PC-3 (cell line): ENCODE measurements around the gene SOST. TPM values are rescaled to one million over a fixed set of nuclear protein-coding genes. Genes with fewer than 3 reads are reported as not detected.

Source experiments
- ATAC-seq: fragments of 200-7000 bp; cut with Tn5 transposase; 2 replicates; pipeline ENCODE4 v1.9.1; 2020; ENCODE audit warnings: mild to moderate bottlenecking, moderate library complexity
- BruUV-seq: library from RNA; stranded (reverse); fragments of 400-500 nt; replicated peaks from 2 replicates; lab custom pipeline; 2021; lab: Mats Ljungman, UMichigan
- CTCF ChIA-PET: fragments of 300-600 bp; sonication (Branson Sonifier 250); formaldehyde crosslinking; loops from one replicate; lab custom pipeline; 2022; ENCODE audit warnings: antibody characterized with exemption; lab: Charles Lee
- POLR2A ChIA-PET: fragments of 300-600 bp; sonication (Branson Sonifier 250); formaldehyde crosslinking; loops from one replicate; lab custom pipeline; 2022; ENCODE audit warnings: antibody characterized with exemption; ENCODE audit not compliant: unreplicated experiment; lab: Charles Lee
- DNase-seq: peaks from one replicate; pipeline ENCODE4 v3.0.0-alpha.2; 2015
- H2AFZ ChIP-seq: fragments of 300-600 bp; sonication (generic); 2 replicates; pipeline ENCODE4 v1.6.0; 2016; ENCODE audit warnings: antibody characterized with exemption, low read length
- H3F3A ChIP-seq: fragments of 300-600 bp; sonication (generic); one replicate; pipeline ENCODE4 v1.6.0; 2017; ENCODE audit warnings: antibody characterized with exemption, low read length, control low read depth, mild to moderate bottlenecking; ENCODE audit not compliant: unreplicated experiment
- H3K27ac ChIP-seq: fragments of 300-600 bp; sonication (generic); 2 replicates; pipeline ENCODE4 v1.5.1; 2016; ENCODE audit warnings: mild to moderate bottlenecking, low read length
- H3K27me3 ChIP-seq: fragments of 300-600 bp; sonication (generic); 2 replicates; pipeline ENCODE4 v1.6.1; 2016; ENCODE audit warnings: low read length, mixed read lengths
- H3K36me3 ChIP-seq: fragments of 300-600 bp; sonication (generic); 2 replicates; pipeline ENCODE4 v1.6.1; 2016; ENCODE audit warnings: low read depth, mixed run types, low read length, mixed read lengths
- H3K4me1 ChIP-seq: fragments of 300-600 bp; sonication (generic); 2 replicates; pipeline ENCODE4 v1.5.1; 2016; ENCODE audit warnings: low read length; ENCODE audit not compliant: insufficient read depth
- H3K4me2 ChIP-seq: fragments of 300-600 bp; sonication (generic); 2 replicates; pipeline ENCODE4 v1.6.0; 2016; ENCODE audit warnings: low read length
- H3K4me3 ChIP-seq: fragments of 300-600 bp; sonication (generic); 2 replicates; pipeline ENCODE4 v1.5.1; 2016; ENCODE audit warnings: mild to moderate bottlenecking, low read length, mixed read lengths
- H3K79me2 ChIP-seq: fragments of 300-600 bp; sonication (generic); 2 replicates; pipeline ENCODE4 v1.6.1; 2017; ENCODE audit warnings: low read length, mixed read lengths
- H3K9ac ChIP-seq: fragments of 300-600 bp; sonication (generic); 2 replicates; pipeline ENCODE4 v1.6.0; 2016; ENCODE audit warnings: mild to moderate bottlenecking, low read length
- H3K9me2 ChIP-seq: fragments of 300-600 bp; sonication (generic); replicated peaks from 2 replicates; pipeline ENCODE4 v1.6.1; 2016; ENCODE audit warnings: mixed run types, low read length, mixed read lengths
- H3K9me3 ChIP-seq: fragments of 300-600 bp; sonication (generic); 2 replicates; pipeline ENCODE4 v1.6.1; 2016; ENCODE audit warnings: low read length, mixed read lengths
- H4K20me1 ChIP-seq: fragments of 300-600 bp; sonication (generic); 2 replicates; pipeline ENCODE4 v1.6.1; 2016; ENCODE audit warnings: low read length, mixed read lengths
- EZH2 ChIP-seq: fragments of 300-600 bp; sonication (generic); IDR thresholded peaks from one replicate; pipeline ENCODE4 v1.6.1; 2017; ENCODE audit warnings: antibody characterized with exemption, mild to moderate bottlenecking, low read length; ENCODE audit not compliant: unreplicated experiment
- EZH2phosphoT487 ChIP-seq: fragments of 300-600 bp; sonication (generic); IDR thresholded peaks from 2 replicates; pipeline ENCODE4 v1.6.1; 2018; ENCODE audit warnings: mild to moderate bottlenecking, antibody characterized with exemption, low read length, borderline replicate concordance
- intact Hi-C: fragments of 100-400 bp; cut with micrococcal nuclease; formaldehyde crosslinking; loops from 2 replicates; pipeline ENCODE4 v1.9.0; 2023
- total RNA-seq: library from RNA; depleted of rRNA; stranded (reverse); fragments of >200 nt; gene quantifications from 2 replicates; pipeline ENCODE4 v1.2.3, GENCODE V29; 2014
- TF ChIP-seq, protein P1 (sequence below): fragments of 300-600 bp; sonication (generic); conservative IDR thresholded peaks from 2 replicates; pipeline ENCODE4 v1.5.1; 2017; ENCODE audit warnings: antibody characterized with exemption, low read depth, mild to moderate bottlenecking, low read length

Gene SOST
- total RNA-seq, 1 experiment from 2014 or later: not detected

DNA sequence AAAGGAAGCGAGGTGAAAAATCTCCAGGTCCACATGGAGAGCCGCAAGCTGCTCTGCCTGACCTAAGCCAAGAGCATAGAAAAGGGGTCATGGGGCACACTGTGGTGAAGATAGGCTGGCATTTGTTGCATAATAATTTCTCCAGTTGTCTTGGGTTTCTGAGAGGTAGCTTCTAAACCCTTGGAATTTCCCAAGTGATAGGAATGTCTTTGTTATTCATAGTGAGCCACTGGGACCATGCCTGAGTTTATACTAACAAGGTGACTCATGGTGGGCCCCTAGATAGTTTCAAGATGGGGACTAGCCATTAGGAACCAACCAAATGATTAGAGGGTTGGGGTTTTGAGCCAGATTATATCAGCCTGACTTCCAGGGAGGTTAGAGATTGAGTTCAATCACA lies 25.6 kb downstream of the SOST start:
- Histone ChIP-seq H3K9ac (no peak overlapping the region), H3K27me3 (no peaks in the 10 kb centered on the region), H3K4me1 (no peaks in the 10 kb centered on the region), H3K4me2 (no peak overlapping the region), H3K36me3 (no peaks in the 10 kb centered on the region), H3K27ac (no peak overlapping the region), H3K4me3 (no peak overlapping the region), H3F3A (no peaks in the 10 kb centered on the region), H3K9me2 (no peaks in the 10 kb centered on the region), H3K79me2 (no peaks in the 10 kb centered on the region), H3K9me3 (no peaks in the 10 kb centered on the region), H4K20me1 (no peaks in the 10 kb centered on the region), H2AFZ (no peak overlapping the region)
- ATAC-seq (no peak), DNase-seq (peak; percentile 49)
- TF ChIP-seq EZH2: no peak
- TF ChIP-seq, protein P1, sequence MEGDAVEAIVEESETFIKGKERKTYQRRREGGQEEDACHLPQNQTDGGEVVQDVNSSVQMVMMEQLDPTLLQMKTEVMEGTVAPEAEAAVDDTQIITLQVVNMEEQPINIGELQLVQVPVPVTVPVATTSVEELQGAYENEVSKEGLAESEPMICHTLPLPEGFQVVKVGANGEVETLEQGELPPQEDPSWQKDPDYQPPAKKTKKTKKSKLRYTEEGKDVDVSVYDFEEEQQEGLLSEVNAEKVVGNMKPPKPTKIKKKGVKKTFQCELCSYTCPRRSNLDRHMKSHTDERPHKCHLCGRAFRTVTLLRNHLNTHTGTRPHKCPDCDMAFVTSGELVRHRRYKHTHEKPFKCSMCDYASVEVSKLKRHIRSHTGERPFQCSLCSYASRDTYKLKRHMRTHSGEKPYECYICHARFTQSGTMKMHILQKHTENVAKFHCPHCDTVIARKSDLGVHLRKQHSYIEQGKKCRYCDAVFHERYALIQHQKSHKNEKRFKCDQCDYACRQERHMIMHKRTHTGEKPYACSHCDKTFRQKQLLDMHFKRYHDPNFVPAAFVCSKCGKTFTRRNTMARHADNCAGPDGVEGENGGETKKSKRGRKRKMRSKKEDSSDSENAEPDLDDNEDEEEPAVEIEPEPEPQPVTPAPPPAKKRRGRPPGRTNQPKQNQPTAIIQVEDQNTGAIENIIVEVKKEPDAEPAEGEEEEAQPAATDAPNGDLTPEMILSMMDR: no peak
- no peak for TF ChIP-seq EZH2phosphoT487
- CTCF ChIA-PET: no interaction called here
- intact Hi-C loops: no loop called here
- POLR2A ChIA-PET: no interaction called here
- BruUV-seq: no TSS peak

- no peak overlapping the region for H3K9ac ChIP-seq
- POLR2A ChIA-PET: no interaction called here
- no peak overlapping the region for H3K27ac ChIP-seq
- no peaks in the 10 kb centered on the region for H3K36me3 ChIP-seq
- no peak overlapping the region for H2AFZ ChIP-seq
- intact Hi-C loops: no loop called here
- no peaks in the 10 kb centered on the region for H3F3A ChIP-seq
- TF ChIP-seq, protein P1: no peak
- TF ChIP-seq EZH2: no peak
- no peak for TF ChIP-seq EZH2phosphoT487
- H3K9me2 ChIP-seq: no peaks in the 10 kb centered on the region
- H3K4me1 ChIP-seq: peaks cover 9% of the 10 kb centered on the region
- CTCF ChIA-PET: no interaction called here
- ATAC-seq (no peak), DNase-seq (no peak)
- no peaks in the 10 kb centered on the region for H4K20me1 ChIP-seq
- no peaks in the 10 kb centered on the region for H3K79me2 ChIP-seq
- no peaks in the 10 kb centered on the region for H3K9me3 ChIP-seq
- no peak overlapping the region for H3K4me3 ChIP-seq
- no TSS peak for BruUV-seq
- H3K4me2 ChIP-seq: no peak overlapping the region
- H3K27me3 ChIP-seq: no peaks in the 10 kb centered on the region
These were observed 30.5 kb downstream of the SOST start for GRCh38 chr17:43728081-43728480.

DNA sequence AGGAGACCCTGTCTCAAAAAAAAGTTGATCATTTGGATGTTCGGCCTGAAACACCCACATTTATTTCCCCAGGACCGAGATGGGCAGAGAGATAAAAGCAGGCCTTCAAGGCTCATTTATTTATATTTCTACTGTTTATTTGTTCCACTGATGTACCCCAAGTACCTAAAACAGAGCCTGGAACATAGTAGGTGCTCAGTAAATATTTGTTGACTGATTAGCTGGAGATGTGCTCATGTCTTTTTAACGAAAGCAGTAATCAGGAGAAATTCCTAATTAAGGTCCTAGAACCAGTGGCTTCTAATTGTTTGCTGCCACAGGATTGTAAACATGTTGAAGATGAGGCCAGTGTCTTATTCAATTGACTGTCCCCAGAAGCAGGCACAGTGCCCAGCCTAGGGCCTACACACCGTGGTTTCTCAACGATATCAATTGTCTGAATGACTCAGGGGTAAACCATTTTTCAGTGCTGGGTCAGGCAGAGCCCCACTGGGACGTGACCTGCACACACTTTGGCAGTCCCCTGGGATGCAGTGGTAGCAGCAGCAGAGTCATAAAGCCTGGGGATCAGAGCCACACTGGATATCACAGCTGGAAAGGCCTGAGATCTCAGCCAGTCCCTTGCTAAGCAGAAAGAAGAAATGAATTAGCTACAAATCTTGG lies 34.8 kb downstream of the SOST start:
- ChIA-PET POLR2A (no interaction called here), CTCF (no interaction called here)
- Histone ChIP-seq H3K9me2 (no peaks in the 10 kb centered on the region), H2AFZ (no peak overlapping the region), H3K36me3 (no peaks in the 10 kb centered on the region), H3K4me3 (no peak overlapping the region), H3K4me1 (peaks cover 23% of the 10 kb centered on the region), H3K27me3 (no peaks in the 10 kb centered on the region), H3K4me2 (no peak overlapping the region), H3K27ac (no peak overlapping the region), H3K9me3 (no peaks in the 10 kb centered on the region), H3K9ac (no peak overlapping the region), H3F3A (no peaks in the 10 kb centered on the region), H3K79me2 (no peaks in the 10 kb centered on the region), H4K20me1 (no peaks in the 10 kb centered on the region)
- intact Hi-C loops: no loop called here
- TF ChIP-seq EZH2 (no peak), EZH2phosphoT487 (no peak)
- TF ChIP-seq, protein P1: no peak
- no TSS peak for BruUV-seq
- DNase-seq (peak; percentile 90), ATAC-seq (peak; percentile 65)
